ENCODE data around the gene COG1. TPM values are rescaled to one million over a fixed set of nuclear protein-coding genes. Genes with fewer than 3 reads are reported as not detected.

The COG1 gene
- total RNA-seq, 1 donor from 2014 or later: 35.8 TPM

DNA sequence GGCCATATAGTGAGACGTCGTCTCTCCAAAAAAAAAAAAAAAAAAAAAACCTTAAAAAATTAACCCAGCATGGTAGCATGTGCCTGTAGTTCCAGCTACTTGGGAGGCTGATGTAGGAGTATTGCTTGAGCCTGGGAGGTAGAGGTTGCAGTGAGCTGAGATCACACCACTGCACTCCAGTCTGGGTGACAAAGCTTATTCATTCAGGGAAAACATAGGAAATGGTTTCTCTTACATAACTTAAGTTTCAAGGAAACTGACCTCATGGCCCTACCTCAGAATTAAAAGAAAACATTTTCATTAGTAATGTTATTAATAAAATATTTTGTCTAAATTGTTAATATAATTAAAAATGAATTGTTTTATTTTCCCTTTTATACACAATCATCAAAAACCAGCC lies 31.4 kb downstream of the COG1 start:
- Mint-ChIP-seq H3K36me3 (ENCODE audit: low read depth) (no peaks in the 10 kb centered on the region), H3K9me3 (no peaks in the 10 kb centered on the region), H3K27ac (ENCODE audit: unreplicated experiment) (no peak overlapping the region), H3K4me1 (peaks cover 8% of the 10 kb centered on the region), H3K27me3 (ENCODE audit: low read depth) (no peaks in the 10 kb centered on the region), H3K4me3 (no peak overlapping the region)
- TF ChIP-seq CTCF (conservative IDR thresholded peaks at IDR 0.05): no peak
- DNase-seq (ENCODE audit: low read depth, low spot score): no peak

- Mint-ChIP-seq H3K27me3 (ENCODE audit: low read depth) (no peaks in the 10 kb centered on the region), H3K9me3 (no peaks in the 10 kb centered on the region), H3K4me1 (peaks cover 10% of the 10 kb centered on the region), H3K36me3 (ENCODE audit: low read depth) (no peaks in the 10 kb centered on the region), H3K27ac (ENCODE audit: unreplicated experiment) (no peak overlapping the region), H3K4me3 (no peak overlapping the region)
- DNase-seq (ENCODE audit: low read depth, low spot score): no peak
- TF ChIP-seq CTCF (conservative IDR thresholded peaks at IDR 0.05): no peak
Observed at GRCh38 chr17:73224663-73225305, 31.9 kb downstream of the COG1 start.

DNA sequence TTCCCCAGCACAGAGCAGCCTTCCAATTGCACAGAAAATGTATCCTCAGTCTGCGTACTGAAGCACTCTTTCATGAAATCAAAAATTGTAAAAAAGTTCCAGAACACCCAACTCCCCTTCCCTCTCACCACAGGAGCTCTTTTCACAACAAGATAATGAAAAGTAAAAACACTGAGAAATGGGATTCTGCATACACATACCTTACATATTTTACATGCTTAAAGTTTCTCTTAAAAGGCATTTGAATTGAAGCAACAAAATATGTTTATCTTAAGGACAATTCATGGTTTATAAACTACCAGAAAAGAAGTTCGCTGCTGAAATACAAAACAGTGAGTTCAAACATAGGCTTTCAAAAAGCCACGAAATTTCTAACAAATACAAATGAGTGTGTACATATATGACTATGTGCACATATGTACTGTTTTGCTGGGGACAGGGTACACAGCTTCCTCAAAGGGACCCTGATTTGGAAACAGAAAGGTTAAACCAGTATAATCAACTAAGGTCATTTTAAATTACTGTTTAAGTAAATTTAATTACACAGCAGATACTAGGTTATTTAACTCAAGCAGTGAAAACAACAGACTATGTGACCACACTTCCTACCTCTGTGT lies 33.8 kb downstream of the COG1 start:
- no peak for DNase-seq (ENCODE audit: low read depth, low spot score)
- TF ChIP-seq CTCF (conservative IDR thresholded peaks at IDR 0.05): no peak
- Mint-ChIP-seq H3K4me1 (peaks cover 22% of the 10 kb centered on the region), H3K9me3 (no peaks in the 10 kb centered on the region), H3K36me3 (ENCODE audit: low read depth) (no peaks in the 10 kb centered on the region), H3K27ac (ENCODE audit: unreplicated experiment) (no peak overlapping the region), H3K27me3 (ENCODE audit: low read depth) (no peaks in the 10 kb centered on the region), H3K4me3 (no peak overlapping the region)

DNA sequence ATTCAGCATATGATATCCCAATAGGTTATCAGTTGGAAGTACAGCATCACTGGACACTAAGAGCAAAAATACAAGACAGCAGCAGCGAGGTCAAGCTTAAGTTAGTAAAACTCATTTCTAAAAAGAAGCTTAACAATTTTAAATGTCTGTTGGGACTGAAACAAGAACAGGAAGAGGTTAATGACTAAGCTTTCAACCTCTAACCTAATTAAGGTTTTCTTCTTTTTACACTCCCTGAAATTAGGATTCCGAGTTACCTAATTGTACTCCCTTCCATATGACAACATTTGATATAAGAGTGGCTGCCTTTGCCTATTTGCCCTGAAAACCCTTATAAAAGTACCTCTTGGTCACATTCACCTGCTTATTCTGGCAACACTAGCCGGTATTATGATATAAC lies 34.5 kb downstream of the COG1 start:
- H3K4me1 Mint-ChIP-seq: peaks cover 22% of the 10 kb centered on the region
- no peak overlapping the region for H3K4me3 Mint-ChIP-seq
- no peaks in the 10 kb centered on the region for H3K36me3 Mint-ChIP-seq (ENCODE audit: low read depth)
- DNase-seq (ENCODE audit: low read depth, low spot score): no peak
- H3K27ac Mint-ChIP-seq (ENCODE audit: unreplicated experiment): no peak overlapping the region
- no peaks in the 10 kb centered on the region for H3K27me3 Mint-ChIP-seq (ENCODE audit: low read depth)
- TF ChIP-seq CTCF (conservative IDR thresholded peaks at IDR 0.05): no peak
- no peaks in the 10 kb centered on the region for H3K9me3 Mint-ChIP-seq

DNA sequence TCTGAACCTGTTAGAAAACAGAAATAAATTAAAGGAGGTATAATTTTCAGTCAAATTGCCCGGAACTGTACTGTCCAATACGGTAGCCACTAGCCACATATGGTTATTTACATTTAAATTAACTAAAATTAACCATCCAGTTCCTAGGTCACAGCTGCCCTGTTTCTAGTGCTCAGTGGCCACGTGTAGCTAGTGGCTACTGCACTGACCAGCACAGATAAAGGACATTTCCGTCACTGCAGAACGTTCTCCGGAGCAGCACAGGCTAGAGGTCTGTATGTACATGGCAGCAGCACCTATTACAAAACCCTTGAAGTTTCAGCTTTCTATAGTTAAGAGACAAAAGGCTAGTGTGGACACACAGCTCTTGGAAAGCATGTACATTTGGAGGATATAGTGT lies 35.1 kb downstream of the COG1 start:
- Mint-ChIP-seq H3K27me3 (ENCODE audit: low read depth) (no peaks in the 10 kb centered on the region), H3K4me3 (peak overlapping the region; percentile 47), H3K36me3 (ENCODE audit: low read depth) (no peaks in the 10 kb centered on the region), H3K4me1 (peaks cover 25% of the 10 kb centered on the region), H3K9me3 (no peaks in the 10 kb centered on the region), H3K27ac (ENCODE audit: unreplicated experiment) (no peak overlapping the region)
- no peak for TF ChIP-seq CTCF (conservative IDR thresholded peaks at IDR 0.05)
- no peak for DNase-seq (ENCODE audit: low read depth, low spot score)
